ENCODE results near the gene ZNHIT2. TPM values are rescaled to one million over a fixed set of nuclear protein-coding genes. Genes with fewer than 3 reads are reported as not detected.

Gene ZNHIT2
- total RNA-seq, 1 donor from 2014 or later, result 11.9 TPM

GRCh38 chr11:65083834-65084597, 33.5 kb downstream of the ZNHIT2 start, which contains the start of the genes CDCA5 and ZFPL1:
Gene CDCA5, minus strand, starts transcription at chr11:65084040. Its CDS starts 62 bp downstream, at chr11:65083978.
Gene ZFPL1, plus strand, starts transcription at chr11:65084222. Its CDS starts 477 bp downstream, at chr11:65084699.
- intact Hi-C loops (cut with micrococcal nuclease), result loop anchor here (1.0 kb wide), 14 partner anchors 12 to 531 kb away; partner anchors contain the start of genes ATG2A, EHD1, FAU and MRPL49

GRCh38 chr11:65083134-65083833, 34.2 kb downstream of the ZNHIT2 start:
- intact Hi-C loops (cut with micrococcal nuclease), result loop anchor here (1.0 kb wide), 1 partner anchor 205 kb away; the partner anchor contains the start of gene EHD1

GRCh38 chr11:65078786-65079342, 38.6 kb downstream of the ZNHIT2 start:
- intact Hi-C loops (cut with micrococcal nuclease), result loop anchor here (1.0 kb wide), 3 partner anchors 52 to 232 kb away; partner anchors contain the start of gene SNX15

- intact Hi-C loops (cut with micrococcal nuclease), result loop anchor here (1.0 kb wide), 3 partner anchors 51 to 231 kb away; partner anchors contain the start of gene SNX15
Observed at GRCh38 chr11:65078151-65078550, 39.4 kb downstream of the ZNHIT2 start.

- intact Hi-C loops (cut with micrococcal nuclease), result no loop called here
Observed at GRCh38 chr11:65077451-65077850, 40.0 kb downstream of the ZNHIT2 start.

- intact Hi-C loops (cut with micrococcal nuclease), result no loop called here
Observed at GRCh38 chr11:65072631-65072966, 44.9 kb downstream of the ZNHIT2 start.

- intact Hi-C loops (cut with micrococcal nuclease), result no loop called here
Observed at GRCh38 chr11:65071907-65072630, 45.4 kb downstream of the ZNHIT2 start.

GRCh38 chr11:65069217-65069616, 48.3 kb downstream of the ZNHIT2 start:
- intact Hi-C loops (cut with micrococcal nuclease), result no loop called here

GRCh38 chr11:65067446-65067845, 50.1 kb downstream of the ZNHIT2 start:
- intact Hi-C loops (cut with micrococcal nuclease), result no loop called here

- intact Hi-C loops (cut with micrococcal nuclease), result no loop called here
Observed at GRCh38 chr11:65066805-65067291, 50.7 kb downstream of the ZNHIT2 start.

Other genes with a start within 250 kb of the ZNHIT2 start
- gene EHD1, start 239.1 kb downstream of the ZNHIT2 start, total RNA-seq, result 133 and 145 TPM in 2 replicates
- 30.3 and 31.3 TPM in 2 replicates for gene ATG2A, start 200.5 kb downstream of the ZNHIT2 start, total RNA-seq
- gene PPP2R5B, start 193.0 kb downstream of the ZNHIT2 start, total RNA-seq, result 17.0 and 18.6 TPM in 2 replicates
- not detected in 2 replicates for gene GPHA2, start 181.8 kb downstream of the ZNHIT2 start, total RNA-seq
- not detected in 2 replicates for gene MAJIN, start 145.6 kb downstream of the ZNHIT2 start, total RNA-seq
- gene BATF2, start 120.7 kb downstream of the ZNHIT2 start, total RNA-seq, result 0.10 TPM in 1 of 2 replicates, not detected in the other
- gene ARL2, start 103.5 kb downstream of the ZNHIT2 start, total RNA-seq, result 55.8 and 57.9 TPM in 2 replicates
- 29.9 and 35.8 TPM in 2 replicates for gene SNX15, start 90.3 kb downstream of the ZNHIT2 start, total RNA-seq
- gene SAC3D1, start 76.5 kb downstream of the ZNHIT2 start, total RNA-seq, result 17.0 and 17.5 TPM in 2 replicates
- 14.1 and 14.4 TPM in 2 replicates for gene NAALADL1, start 59.1 kb downstream of the ZNHIT2 start, total RNA-seq
- 70.7 and 72.1 TPM in 2 replicates for gene CDCA5, start 33.7 kb downstream of the ZNHIT2 start, total RNA-seq
- 31.2 and 33.9 TPM in 2 replicates for gene ZFPL1, start 33.5 kb downstream of the ZNHIT2 start, total RNA-seq
- 145 and 152 TPM in 2 replicates for gene VPS51, start 21.5 kb downstream of the ZNHIT2 start, total RNA-seq
- 19.7 and 25.4 TPM in 2 replicates for gene TM7SF2, start 5.8 kb downstream of the ZNHIT2 start, total RNA-seq
- 978 and 991 TPM in 2 replicates for gene FAU, start 4.4 kb upstream of the ZNHIT2 start, total RNA-seq
- 50.1 and 57.6 TPM in 2 replicates for gene MRPL49, start 4.6 kb upstream of the ZNHIT2 start, total RNA-seq
- gene SYVN1, start 16.8 kb upstream of the ZNHIT2 start, total RNA-seq, result 53.2 and 67.2 TPM in 2 replicates
- gene SPDYC, start 52.5 kb upstream of the ZNHIT2 start, total RNA-seq, result not detected in 2 replicates
- gene CAPN1, start 64.2 kb upstream of the ZNHIT2 start, total RNA-seq, result 191 TPM in 2 replicates
- 51.9 and 53.2 TPM in 2 replicates for gene POLA2, start 144.3 kb upstream of the ZNHIT2 start, total RNA-seq
- 1.1 and 1.6 TPM in 2 replicates for gene CDC42EP2, start 197.2 kb upstream of the ZNHIT2 start, total RNA-seq
- 80.9 and 83.2 TPM in 2 replicates for gene DPF2, start 216.2 kb upstream of the ZNHIT2 start, total RNA-seq
- gene TIGD3, start 237.1 kb upstream of the ZNHIT2 start, total RNA-seq, result 0.34 and 0.51 TPM in 2 replicates

Data from T-helper 1 cell treated with Interleukin-12 subunit alpha and Interleukin-12 subunit beta and Interleukin-4 antibody, amounts not matched to agents 30 ng/mL and 1 ng/mL, for 36 hours (primary cell).